Spleen (tissue), 7 donors: ENCODE measurements around the gene BLMH.

Experiments
- POLR2A ChIP-seq, 3 donors: fragments of 450-650 bp; IDR thresholded peaks; one replicate each; pipeline ENCODE4 v1.5.1; 2017; ENCODE audit warnings: antibody characterized with exemption in 3 of 3, mild to moderate bottlenecking in 1 of 3
- TF ChIP-seq, protein P1 (sequence below), 11 experiments: fragments of 200-600 bp in 7 of 11; fragments of 450-650 bp in 4 of 11; sonication (generic) in 4 of 11; IDR thresholded peaks in 8 of 11; conservative IDR thresholded peaks in 3 of 11; 1 replicate in 7 of 11; 2 replicates in 4 of 11; pipeline versions ENCODE4 v1.4.0 to v1.8.0; 2016 to 2021; ENCODE audit warnings: antibody characterized with exemption in 11 of 11, inconsistent platforms in 4 of 11, mild to moderate bottlenecking in 1 of 11
- donor health status: DM: no; HTN: no; CAD: no; lungs with moderate emphysema.
- donor health status: DM: no; HTN: no; CAD: no.
- donor health status: DM: no; HTN: no; CAD: no.

DNA sequence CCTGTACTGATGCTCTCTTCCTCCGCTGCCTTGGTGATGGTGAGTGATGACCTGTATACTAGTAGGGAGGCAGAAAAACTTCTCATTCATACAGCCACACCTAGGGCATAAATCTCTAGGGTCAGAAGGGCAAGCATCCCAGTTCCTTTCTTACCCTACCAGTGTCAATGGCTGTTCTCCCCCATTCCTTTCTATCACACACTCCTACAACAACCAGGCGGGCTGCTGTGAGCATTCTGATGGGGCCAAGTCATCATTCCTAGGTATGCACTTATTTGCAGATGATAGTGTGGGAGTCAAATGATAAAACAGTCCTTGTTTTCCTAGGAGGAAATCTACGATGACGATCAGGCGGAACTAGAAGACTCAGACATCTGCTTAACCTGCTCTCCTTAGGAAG lies 42.3 kb downstream of the BLMH start:
- TF ChIP-seq, protein P1, sequence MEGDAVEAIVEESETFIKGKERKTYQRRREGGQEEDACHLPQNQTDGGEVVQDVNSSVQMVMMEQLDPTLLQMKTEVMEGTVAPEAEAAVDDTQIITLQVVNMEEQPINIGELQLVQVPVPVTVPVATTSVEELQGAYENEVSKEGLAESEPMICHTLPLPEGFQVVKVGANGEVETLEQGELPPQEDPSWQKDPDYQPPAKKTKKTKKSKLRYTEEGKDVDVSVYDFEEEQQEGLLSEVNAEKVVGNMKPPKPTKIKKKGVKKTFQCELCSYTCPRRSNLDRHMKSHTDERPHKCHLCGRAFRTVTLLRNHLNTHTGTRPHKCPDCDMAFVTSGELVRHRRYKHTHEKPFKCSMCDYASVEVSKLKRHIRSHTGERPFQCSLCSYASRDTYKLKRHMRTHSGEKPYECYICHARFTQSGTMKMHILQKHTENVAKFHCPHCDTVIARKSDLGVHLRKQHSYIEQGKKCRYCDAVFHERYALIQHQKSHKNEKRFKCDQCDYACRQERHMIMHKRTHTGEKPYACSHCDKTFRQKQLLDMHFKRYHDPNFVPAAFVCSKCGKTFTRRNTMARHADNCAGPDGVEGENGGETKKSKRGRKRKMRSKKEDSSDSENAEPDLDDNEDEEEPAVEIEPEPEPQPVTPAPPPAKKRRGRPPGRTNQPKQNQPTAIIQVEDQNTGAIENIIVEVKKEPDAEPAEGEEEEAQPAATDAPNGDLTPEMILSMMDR (IDR thresholded peaks at IDR 0.05 in 8 of 11, conservative IDR thresholded peaks at IDR 0.05 in 3 of 11): no peak
- TF ChIP-seq POLR2A (IDR thresholded peaks at IDR 0.05): no peak
